Peyer's patch (tissue), 4 donors: ENCODE results near the gene ARHGAP18.

ENCODE experiments used
- CTCF ChIP-seq, 6 experiments: fragments of 450-650 bp in 4 of 6; fragments of 200-600 bp in 2 of 6; sonication (generic) in 1 of 6; IDR thresholded peaks; one replicate each; pipeline ENCODE4 v1.5.1; 2017 to 2019; ENCODE audit warnings: antibody characterized with exemption in 6 of 6, mild to moderate bottlenecking in 3 of 6, moderate library complexity in 1 of 6
- POLR2A ChIP-seq, 2 donors: fragments of 450-650 bp; IDR thresholded peaks; one replicate each; pipeline ENCODE4 v1.5.1; 2017; ENCODE audit warnings: antibody characterized with exemption in 2 of 2, mild to moderate bottlenecking in 2 of 2, moderate library complexity in 2 of 2

- TF ChIP-seq CTCF (IDR thresholded peaks at IDR 0.05): no peak
- no peak for TF ChIP-seq POLR2A (IDR thresholded peaks at IDR 0.05)
Observed at GRCh38 chr6:129672881-129673631, 36.9 kb downstream of the ARHGAP18 start.
